ENCODE results near the gene BACH2.
A peak's percentile ranks its signal among the peaks of the same experiment; 100 is the strongest.
"Not testable (repeated sequence)": the region's sequence is repeated elsewhere in the genome, so short reads cannot be mapped to it uniquely, and the experiment has no call there.

Gene BACH2

DNA sequence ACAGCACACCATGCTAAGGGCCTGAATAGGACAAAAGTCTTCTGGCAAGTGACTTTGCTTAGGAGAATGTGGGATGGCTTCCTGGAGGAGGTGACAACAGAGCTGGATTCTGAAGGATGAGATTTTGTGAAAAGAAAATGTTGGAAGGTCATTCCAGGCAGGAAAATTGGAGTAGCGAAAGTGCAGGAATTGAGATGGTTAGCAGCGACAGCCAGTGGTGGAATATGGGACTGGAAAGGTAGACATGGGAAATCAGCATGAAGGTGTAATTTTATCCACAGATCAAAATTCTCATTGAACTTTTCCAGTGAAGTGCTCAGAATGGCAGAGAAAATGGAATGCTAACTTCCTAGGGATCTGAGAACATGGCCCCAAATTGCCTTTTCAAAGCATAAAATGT lies 5.7 kb upstream of the BACH2 start:
- no peak for DNase-seq (ENCODE audit: low read depth, low spot score)

DNA sequence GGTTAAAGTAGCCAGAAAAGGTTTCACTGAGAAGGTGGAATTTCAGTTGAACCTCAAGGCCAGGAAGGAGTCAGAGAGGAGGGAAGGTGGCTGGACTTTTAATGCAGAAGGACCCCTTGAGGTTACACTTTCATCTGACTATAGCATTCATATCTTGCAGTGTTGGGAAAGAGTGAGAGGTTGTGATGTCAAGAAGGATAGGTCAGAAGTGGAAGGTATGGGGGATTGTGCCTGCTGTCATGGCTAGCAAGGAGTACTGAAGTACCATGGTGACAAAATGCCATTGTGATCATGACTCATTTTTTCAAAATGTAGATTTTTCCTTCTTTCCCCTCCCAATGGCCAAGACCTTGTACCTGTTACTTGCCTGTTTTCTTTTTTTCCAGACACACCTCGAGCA lies 5.2 kb upstream of the BACH2 start:
- DNase-seq (ENCODE audit: low read depth, low spot score): no peak

DNA sequence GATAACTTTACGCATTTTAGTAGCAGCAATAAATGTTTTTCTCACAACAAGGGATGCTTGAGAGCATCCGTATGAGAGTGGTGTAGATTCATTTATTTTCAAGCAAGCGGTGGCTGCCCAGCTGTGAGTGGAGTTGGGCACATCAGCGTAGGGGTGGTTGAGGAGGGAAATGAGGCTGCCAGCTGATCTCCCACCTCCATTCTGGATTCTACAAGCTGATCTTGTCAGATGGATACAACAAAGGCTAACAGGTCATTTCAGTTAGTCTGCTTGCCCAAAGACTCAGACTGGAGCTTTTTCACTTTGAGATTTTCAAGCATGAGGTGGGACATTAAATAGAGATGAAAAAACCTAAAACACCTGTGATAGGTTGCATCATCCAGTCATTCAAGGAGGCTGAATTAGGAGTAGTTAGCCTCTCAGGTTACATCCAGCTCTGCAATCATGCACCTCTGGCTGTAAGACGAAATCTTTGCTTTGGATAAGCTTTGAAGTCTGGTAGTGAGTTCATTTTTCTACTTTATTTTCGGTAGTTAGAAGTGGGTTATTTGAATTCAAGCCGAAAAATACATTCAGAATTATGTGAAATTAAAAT lies 1.9 kb upstream of the BACH2 start:
- DNase-seq (ENCODE audit: low read depth, low spot score): no peak

DNA sequence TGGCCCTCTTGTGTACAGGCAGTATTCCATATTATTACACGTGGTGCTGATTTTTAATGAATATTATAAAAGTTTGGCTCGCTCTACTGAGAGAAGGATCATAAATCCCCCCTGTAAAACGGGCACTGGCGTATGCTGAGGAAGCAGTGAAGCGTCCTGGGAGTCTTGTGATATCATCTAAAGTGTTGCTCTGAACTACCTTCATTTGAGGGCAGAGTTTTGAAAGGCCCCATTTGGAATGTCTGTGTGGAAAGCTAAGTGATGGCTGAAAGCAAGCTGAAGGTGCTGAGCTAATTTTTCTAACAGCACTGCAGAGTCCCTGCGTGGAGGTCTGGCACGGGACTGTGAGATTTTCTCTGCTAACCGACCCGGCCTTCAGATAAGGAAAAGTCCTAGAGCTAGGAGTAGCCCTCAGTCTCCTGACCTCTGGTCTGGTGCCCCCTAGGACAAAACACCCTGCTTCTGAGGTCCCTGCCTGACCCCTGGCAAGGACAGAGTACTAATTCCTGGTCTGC lies 1.3 kb upstream of the BACH2 start:
- DNase-seq (ENCODE audit: low read depth, low spot score): no peak

GRCh38 chr6:90297115-90297866 lies 648 bp upstream of the BACH2 start:
- no peak for DNase-seq (ENCODE audit: low read depth, low spot score)

DNA sequence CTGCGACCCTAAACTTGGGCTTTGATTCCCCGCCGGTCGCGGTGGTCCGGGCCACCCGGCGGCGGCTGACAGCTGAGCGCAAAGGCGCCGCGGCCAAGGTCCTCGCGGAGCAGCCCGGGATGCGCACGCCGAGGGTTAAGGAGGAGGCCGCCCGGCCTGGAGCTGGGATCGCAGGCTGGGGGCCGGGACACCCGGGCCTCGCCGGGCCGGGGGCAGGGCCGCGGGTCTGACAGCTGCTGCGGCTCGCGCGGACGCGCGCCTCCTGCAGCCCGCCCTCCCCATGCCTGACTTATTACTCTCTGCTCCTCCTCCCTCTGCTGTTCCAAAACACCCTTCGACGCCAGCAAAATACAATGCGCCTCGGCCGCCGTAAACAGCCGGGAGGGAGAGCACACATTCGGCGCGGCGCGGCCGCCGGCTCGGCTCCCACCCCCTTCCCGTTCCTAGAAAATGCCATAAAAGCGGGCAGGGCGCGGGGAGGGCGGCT lies 746 bp downstream of the BACH2 start:
- no peak for DNase-seq (ENCODE audit: low read depth, low spot score)

DNA sequence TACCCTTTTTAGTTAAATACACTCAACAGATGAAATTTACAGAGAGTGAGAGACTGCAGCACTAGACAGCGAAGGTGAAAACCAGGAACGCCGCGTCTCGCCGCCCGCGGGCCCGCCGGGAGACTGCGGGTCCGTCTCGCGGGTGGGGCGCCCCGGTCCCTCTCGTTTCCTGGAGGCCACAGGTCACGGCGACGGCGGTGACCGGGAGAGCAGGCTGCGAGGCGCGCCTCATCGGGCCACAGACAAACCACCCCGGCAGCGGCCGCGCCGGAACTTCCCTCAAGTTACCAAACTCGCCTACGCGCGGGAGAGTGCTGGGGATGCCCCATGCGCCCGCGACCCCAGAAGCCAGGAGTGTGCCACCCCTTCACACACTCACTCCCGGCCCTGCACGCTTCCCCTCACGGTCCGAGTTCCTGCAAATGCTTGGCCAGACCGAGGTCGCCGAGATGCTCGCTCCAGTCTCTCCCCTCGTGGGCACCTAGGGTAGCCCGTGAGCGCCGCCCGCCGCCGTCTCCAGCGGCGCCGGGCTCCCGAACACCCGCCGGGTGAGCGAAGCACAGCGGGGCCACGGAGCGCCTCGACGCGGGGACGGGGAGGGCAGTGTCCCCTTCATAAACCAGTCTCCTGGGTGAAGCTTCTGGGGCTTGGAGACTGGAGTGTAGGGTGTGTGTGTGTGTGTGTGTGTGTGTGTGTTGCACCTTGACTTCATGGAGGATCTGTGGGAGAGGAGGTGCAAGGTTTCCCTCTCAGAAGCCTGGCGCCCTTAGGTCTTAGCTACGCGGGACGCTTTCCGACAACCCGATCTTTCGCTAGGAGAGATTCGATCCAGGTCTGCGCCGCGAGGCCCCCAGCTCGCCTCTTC lies 1.4 kb downstream of the BACH2 start:
- DNase-seq (ENCODE audit: low read depth, low spot score): no peak

DNA sequence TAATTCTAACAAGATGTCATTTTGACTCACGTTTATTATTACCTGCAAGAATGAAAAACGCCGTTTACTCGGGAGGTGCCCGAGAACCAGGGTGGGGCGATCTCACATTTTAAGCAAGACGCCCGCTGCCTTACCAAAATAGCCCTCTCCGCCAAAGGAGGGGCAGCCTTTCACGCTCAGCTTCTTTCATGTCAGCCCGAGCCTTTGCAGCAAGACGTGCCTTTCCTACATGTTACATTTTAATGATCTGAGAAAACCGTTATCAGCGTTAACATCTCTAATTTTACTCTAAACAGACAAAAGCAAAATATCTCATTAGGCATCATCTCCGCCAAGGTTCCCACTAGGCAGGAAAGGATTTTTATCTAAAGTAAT lies 2.0 kb downstream of the BACH2 start:
- DNase-seq (ENCODE audit: low read depth, low spot score): no peak

DNA sequence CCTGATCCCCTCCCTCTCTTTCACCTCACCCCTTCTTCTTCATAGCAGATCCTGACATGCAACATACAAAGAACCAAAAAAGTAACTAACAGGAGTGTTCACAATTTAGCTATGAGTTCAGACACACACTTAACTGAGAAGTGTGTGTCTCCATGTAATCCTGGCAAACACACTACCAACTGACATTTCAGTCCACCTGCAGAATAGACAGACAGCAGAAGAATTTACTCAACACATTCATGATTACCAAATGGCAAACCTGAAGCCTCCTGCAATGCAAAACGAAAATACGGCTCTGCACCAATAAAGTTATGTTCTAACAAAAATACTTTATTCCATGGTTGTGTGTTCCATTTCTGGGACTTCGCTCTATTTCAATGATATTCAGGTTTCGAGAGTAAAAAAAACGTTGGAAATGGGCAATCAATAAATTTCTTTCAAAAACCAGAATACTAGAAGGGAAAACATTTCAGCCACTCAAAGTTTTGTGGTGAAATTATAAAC lies 2.6 kb downstream of the BACH2 start:
- no peak for DNase-seq (ENCODE audit: low read depth, low spot score)

GRCh38 chr6:90293319-90293953 lies 3.2 kb downstream of the BACH2 start:
- DNase-seq (ENCODE audit: low read depth, low spot score): no peak

- DNase-seq (ENCODE audit: low read depth, low spot score): no peak
Measured at GRCh38 chr6:90291565-90291964, 5.1 kb downstream of the BACH2 start.

DNA sequence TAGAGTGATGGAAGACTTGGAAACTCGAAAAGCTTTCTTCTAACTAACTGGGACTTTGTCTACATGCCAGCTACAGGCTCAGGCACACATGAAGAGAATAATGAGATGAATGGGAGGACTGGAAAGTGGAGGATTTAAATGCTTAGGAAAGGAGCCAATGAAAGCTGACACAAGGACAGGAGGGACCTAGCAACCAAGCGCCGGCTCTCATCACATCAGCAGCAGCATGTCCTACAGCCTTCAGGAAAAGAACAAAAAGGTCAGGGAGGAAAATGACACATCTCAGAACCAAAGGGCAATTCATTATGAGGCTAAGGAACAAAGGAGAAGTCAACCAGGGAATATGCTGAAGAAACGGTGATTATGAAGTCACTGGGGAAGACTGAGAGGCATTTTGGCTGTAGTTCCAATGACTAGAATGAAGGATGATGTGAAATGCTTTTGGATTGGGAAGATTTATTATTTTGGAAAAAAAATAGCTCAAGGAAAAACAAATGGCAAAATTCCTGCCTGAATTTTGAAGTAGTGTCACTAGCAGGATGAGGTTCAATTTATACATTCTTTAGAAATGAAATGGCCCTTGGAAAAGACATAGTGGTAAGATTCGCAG lies 5.7 kb downstream of the BACH2 start:
- DNase-seq (ENCODE audit: low read depth, low spot score): no peak

- DNase-seq (ENCODE audit: low read depth, low spot score): no peak
Measured at GRCh38 chr6:90289902-90290301, 6.7 kb downstream of the BACH2 start.

DNA sequence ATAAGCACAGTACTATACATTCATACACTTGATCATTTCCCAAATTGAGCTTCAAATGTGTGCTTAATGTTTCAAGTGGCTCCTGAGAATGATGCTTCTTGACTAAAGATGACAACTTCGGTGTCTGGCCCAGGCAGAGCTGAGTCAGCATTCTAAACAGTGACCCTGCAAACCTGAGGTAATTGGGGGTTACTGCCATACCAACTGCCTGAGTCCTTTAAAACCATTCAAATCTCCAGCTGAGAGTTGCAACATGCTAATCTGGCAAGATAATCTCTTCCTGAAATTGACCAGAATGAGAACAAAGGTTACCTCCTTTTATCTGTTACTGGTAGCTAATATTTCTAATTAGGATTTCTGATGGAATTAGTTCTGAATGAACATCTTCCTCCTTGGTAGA lies 8.2 kb downstream of the BACH2 start:
- no peak for DNase-seq (ENCODE audit: low read depth, low spot score)

DNA sequence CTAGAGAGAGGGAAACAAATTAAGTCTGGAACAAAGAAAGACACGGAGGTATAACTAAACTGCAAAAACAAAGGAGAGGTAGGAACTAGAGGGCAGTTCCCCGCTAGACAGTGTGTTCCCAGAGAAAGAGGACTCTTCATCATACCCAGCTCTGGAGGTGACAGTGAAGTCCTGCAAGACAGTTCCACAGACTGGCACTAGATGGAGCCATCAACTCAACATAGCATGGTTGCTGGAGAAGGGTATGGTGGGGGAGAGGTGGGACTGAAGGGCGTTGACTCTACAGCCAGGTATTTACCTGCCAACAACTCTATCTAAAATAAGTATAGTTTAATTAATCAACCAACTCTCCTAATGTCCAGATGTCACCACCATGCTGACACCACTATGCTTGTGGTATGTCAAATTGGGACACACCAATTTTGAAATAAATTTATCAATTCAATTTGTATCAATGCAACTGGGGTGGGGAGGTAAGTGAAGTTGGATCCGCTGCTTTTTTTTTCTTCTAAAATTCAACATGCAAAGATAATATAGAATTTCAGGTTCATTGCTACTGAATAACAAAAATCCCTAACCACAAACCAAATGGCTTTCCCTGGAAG lies 9.7 kb downstream of the BACH2 start:
- DNase-seq (ENCODE audit: low read depth, low spot score): no peak

DNA sequence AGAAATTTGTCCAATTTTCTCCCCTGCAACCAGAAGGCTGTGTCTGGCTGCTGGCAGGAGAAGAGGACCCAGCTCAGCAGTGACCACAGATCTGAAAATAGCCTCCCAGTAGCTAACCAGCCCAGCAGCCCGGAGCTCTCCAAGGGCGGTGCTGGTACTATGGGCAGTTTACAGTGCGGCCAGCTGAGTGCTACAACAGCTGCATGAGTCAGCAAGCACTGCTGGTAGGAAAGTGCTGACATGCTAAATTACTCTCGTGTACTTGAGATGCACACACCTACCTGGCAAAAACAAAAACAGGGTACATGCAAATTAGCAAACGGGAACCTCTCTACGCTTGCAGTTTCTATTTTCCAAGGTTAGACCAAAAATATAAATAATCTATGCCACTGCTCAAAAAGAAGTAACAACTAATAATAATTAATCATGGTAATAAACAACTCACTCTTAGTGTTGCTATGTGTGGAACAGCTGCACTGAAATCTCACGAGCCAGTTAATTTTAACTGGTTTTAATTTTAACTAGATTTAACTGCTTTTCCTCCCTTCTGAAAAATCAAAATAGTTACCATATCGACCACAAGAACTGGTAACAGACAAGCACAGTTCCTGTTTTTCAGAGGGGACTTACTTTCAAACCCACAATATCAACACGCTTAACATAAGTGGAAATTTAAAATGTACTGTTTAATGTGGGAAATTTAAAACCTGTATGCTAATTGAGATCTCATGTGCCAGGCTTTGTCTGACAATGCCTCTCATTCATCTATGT lies 10.8 kb downstream of the BACH2 start:
- peak; percentile 72 for DNase-seq (ENCODE audit: low read depth, low spot score)

GRCh38 chr6:90285042-90285481 lies 11.6 kb downstream of the BACH2 start:
- DNase-seq (ENCODE audit: low read depth, low spot score): no peak

- DNase-seq (ENCODE audit: low read depth, low spot score): no peak
Measured at GRCh38 chr6:90284236-90285041, 12.2 kb downstream of the BACH2 start.

- not testable (repeated sequence) for DNase-seq (ENCODE audit: low read depth, low spot score)
Measured at GRCh38 chr6:90282265-90282664, 14.4 kb downstream of the BACH2 start.
